Stimulated activated CD4-positive, alpha-beta T cell treated with anti-CD3 and anti-CD28 coated beads, Interleukin-4, amount 100 ng/mL, for 48 hours (primary cell): ENCODE measurements around the gene TGM6.

Source experiments
- DNase-seq, 2 donors: peaks; one replicate each; pipeline ENCODE4 v3.0.0-alpha.2; 2020; ENCODE audit warnings: low read depth in 2 of 2

Gene TGM6

DNA sequence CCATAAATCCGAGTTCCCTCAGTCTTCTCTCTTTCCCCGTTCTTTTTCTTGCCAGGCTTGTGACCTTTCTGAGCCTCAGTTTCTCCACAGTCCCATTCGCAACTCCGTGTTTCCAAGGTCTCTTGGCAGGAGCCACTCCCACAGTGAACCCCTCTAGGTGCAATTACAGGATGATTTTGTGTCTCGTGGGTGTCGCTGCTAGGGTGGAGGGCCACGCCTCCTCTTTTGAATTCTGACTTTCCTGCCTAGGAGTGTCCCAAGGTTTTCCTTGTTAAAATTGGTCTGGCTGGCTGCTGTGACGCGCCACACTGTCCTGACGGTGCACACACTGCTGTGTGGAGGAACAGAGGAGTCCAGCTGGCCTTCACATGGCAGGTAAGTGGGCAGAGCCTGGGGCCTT lies at the start of gene TGM6:
TSS of gene TGM6 (plus strand) at position 301 of the 400 bp plus-strand sequence. CDS start at position 369, 68 bp downstream.
- no peak for DNase-seq

DNA sequence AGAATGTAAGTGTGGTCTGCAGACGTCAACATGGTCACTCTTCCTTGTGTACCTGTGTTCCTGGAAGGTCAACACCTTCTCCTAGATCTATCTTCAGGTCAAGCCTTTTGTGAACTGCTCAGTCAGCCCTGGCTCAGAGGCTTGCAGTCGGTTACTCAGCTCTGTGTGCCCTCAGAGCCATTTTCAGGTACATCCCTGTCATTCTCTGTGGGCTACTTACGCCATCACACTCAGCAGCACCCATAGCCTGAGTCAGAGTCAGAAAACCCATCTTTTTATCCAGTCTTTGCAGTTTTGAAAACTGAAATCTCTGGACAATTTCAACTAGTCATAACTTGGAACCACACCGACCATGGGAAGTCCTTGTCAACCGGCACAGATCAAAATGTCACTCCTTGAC lies 49.6 kb upstream of the TGM6 start:
- DNase-seq: no peak

DNA sequence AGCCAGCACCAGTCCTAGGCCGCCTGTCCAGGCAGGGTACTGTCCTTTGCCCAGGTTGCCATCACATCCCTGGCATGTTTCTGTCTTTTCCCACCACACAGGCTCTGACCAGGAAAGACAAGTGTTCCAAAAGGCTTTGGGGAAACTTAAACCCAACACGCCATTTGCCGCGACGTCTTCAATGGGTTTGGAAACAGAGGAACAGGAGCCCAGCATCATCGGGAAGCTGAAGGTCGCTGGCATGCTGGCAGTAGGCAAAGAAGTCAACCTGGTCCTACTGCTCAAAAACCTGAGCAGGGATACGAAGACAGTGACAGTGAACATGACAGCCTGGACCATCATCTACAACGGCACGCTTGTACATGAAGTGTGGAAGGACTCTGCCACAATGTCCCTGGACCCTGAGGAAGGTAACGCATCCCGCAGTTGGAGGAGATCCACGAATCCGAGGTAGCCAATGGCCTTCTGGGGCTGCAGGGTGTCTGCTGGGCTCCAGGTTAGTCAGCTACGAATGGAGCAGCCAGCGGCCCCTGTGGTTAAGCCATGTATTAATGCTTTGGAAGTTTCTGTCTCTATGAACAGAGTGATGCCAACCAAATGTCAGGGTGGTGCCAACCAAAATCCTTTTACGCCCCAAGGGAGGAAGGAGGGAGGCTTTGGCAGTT lies 48.7 kb upstream of the TGM6 start:
- DNase-seq: no peak

DNA sequence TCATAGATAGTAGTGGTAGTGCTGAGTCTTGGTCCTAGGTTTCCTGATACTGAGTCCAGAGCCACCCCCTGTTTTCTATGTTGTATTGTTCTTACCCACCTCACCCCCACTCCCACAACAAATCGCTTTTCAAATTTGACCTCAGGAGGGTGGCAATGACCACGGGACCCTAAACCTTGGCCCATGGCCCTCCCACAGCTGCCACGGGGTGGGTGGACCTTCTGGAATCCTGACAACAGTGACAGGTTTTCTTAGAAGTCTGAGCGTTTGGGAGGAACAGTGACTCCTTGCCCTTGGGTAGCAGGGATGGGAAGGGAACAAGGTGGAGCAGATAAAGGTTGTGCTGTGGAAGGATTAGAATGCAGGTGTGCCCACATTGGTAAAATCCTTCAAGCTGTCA lies 48.0 kb upstream of the TGM6 start:
- no peak for DNase-seq

DNA sequence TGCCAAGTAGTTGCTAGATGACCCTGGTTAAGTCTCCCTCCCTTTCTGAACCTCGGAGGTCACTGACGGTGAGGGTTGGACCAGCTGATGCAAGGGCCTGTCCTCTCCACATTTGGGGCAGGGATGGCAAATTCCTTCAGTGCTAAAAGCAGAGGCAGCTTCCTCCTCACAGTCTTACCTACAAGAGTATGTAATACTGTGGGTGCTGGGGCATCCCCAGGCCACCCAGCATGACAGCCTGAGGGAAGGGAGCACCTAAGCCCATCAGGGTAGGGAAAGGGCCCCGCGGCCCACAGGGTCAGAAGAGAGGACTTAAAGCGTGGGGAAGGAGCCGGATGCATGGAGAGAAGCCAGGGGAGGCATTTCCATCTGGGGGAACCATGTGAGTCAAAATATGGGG lies 46.9 kb upstream of the TGM6 start:
- DNase-seq: no peak

DNA sequence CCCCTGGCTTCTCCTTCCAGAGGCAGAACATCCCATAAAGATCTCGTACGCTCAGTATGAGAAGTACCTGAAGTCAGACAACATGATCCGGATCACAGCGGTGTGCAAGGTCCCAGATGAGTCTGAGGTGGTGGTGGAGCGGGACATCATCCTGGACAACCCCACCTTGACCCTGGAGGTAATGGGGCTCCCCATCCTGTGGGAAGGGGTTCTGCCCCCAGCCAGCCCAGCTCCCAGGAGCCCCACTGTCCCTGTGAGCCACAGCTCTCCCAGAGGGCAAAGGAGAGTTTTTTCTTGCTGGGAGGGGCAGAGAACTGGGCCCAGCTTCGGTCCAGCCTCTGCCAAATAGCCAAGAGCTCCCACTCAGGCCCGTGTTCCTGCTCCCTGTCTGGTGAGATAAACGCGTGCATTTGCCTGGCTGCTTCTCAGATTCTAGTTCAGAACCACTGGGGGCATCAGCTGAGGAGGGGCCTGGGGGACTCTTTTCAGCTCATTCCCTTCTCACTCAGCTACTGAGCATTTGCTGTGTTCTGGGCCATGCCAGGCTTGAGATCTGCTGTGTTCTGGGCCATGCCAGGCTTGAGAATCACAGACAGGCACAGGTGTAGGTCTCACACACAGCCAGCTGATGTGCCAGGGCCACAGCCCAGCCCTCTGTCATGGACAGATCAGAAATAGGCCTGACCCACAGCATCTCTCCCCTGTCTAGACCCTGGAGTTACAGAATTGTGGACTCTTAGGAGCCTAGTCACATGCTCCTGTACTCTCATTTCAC lies 45.4 kb upstream of the TGM6 start:
- no peak for DNase-seq

DNA sequence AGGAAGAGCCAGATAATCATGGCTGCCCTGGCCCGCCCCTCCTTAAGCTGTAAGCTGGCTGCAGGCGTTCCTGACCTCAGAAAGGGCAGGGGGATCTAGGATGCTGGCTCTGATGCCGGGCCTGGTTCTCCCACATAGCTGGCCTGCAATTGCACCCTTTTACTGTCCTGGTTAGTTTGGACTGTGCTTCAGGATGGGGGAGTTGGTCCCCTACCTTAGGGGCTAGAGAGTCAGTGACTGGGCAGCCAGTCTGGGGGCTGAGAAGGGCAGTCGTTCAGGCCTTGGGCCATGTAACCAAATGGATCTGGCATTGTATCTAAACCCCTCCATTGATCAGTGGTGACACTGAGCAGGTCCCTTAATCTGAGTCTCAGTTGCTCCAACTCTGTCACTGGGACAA lies 44.2 kb upstream of the TGM6 start:
- DNase-seq: no peak

DNA sequence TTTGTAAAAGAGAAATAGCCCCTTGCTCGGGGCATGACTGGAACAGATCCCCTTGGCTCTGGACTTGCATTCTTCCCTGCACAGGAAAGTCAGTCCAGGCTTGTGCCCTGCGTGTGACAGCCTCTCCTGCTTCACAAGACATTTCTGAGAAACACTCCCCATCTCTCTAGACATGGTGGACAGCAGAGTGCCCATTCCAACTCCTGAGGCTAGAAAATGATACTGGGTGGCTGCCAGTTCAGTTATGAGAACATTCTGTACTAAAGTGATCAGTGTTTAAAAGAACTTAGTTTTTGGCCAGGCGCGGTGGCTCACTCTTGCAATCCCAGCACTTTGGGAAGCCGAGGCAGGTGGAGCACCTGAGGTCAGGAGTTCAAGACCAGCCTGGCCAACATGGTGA lies 43.6 kb upstream of the TGM6 start:
- no peak for DNase-seq

DNA sequence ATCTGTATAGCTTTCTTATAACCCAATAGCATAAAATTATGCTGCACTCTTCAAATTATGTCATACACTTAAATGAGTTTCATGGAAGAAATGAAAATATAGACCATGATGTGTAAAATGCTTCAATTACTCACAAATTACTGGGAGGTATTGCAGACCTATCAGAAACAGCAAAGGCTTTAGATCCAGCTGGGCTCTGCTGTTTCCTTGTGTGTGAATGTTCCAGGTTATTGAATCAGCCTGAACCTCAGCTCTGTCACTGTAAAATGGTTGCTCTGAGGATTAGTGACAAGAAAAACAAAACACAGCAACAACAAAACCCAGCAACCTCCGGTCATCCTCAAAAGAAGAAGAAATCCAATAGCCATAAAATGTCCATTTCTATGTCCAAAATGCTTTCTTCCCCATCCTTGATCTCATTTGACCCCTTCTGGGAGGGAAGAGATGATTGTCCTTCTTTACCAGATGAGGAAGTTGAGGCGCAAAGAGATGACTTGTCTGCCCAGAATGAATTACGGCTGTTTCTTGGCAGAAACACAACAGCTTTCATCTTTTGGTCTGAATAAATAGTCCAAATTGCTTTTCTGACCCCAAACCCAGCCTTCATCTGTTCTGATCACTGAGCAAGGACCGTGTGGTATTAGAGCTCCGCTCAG lies 42.2 kb upstream of the TGM6 start:
- no peak for DNase-seq

DNA sequence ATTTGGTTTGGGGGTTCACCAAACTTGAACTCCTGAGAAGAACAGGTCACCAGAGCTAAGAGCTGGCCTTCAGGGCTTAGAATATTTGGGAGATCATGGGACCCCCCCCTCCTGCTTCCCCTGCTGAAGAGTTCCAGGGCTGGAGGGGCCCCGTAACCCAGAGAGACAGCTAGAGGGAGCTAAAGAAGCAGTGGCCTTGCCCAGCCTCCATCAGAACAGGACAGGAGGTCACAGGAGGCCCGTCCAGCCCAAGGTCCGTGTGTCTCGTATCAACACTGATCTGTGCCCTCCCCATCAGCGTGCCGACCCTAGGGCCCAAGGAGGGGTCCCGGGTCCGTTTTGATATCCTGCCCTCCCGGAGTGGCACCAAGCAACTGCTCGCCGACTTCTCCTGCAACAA lies 40.6 kb upstream of the TGM6 start:
- DNase-seq: no peak

DNA sequence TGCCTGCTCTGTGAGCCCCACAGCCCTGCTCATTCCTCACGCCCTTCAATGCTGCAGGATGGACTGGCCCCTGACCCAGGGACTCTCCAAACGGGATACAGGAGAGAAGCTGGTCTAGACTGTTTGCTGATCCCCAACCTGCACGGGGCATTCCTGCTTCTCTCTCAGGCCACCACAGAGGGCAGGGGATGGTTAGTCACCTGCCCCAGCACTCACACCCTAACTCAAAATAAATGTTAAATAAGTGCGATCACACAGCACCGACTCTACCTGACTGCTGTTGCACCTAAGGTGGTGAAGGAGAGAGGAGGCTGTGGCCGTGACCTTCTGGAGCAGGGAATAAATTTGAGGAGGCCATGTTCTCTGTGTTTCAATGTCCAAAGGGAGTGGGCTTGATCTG lies 39.9 kb upstream of the TGM6 start:
- no peak for DNase-seq

DNA sequence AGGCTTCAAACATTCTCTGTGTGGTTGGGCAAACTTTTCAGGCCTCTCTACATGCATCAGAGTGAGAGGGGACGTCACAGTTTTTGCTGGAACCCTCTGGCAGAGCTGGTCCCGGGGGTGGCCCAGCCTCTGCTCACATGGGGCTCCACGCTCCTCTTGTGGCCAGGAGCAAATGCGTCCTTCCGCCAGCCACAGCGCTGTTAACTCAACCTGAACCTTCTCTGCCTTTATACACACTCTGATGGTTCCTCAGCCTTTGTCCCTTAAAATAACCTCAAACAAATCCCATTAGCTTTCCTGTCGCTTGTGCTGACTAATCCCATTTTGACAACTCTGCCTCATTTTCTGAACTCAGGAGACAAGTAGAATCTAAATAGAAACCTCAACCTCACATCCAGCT lies 39.4 kb upstream of the TGM6 start:
- DNase-seq: no peak

DNA sequence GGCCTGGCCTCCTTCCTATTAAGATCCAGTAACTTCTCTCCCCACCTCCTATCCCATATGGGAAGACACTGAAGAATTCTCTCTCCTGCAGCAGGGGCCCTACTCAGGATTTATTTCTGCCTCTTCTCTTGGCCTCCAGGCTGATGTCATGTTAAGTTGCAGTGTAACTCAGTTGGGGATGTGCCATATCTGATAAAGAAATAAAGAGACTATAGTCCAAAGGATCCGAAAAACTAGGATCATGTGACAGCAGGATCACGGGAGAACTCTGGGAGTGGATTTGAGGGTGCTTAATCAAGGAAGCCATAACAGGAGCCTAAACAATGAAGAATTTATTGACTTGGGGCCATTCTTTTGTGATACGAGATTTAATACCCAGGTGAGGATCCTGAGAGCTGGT lies 38.5 kb upstream of the TGM6 start:
- no peak for DNase-seq

DNA sequence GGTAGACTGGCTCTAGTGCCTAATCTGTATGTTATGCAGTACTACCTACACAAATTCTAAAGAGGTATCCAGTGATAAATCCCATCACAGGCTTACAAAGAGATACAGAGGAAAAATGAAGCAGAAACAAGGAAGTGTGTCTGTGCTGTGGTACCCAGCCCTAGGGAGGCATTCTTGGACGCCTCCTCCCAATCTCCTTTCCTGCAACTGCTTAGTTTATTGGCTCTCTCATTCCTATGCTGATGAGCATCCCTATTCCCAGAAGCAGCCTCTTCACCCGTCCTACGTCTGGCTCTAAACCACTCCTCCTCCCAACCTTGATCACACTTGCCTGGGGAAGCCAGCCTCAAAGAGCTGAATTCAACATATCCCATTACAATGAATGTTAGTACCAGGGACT lies 34.5 kb upstream of the TGM6 start:
- DNase-seq: no peak

DNA sequence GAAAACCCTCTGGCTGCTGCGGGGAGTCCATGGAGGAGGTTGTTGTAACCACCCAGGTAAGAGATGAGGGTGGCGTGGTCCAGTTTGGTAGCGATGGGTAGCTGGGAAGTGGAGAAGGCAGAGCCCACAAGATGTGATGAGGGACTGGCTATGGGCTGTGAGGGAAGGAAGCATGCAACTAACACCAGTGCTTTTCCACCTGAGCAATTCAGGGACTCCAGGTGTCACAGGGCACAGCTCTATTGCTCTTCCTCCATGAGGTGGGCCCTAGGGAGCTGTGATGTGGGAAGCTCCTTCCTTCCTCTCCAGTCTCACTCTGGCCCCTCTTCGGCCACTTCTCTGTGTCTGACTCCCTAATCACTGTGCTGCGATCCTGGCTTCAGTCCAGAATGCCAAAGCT lies 32.4 kb upstream of the TGM6 start:
- no peak for DNase-seq

DNA sequence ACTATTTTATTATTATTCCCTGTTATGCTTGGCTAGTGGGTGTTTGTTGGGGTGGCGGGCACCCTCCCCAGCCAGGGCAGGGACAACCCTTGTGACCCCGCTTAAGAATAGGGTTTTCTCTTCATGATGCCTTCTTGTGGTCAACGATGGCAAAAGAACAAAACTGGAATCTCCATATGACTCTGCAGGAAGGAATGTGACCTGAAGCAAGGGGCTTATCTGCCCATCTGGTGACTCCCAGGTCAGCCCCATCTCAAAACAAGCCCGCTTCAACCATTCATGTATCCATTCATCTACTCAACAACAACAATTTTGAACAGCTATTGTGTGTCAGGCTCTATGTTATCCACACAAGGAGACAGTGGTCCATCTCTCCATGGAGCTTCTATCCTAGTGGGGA lies 30.9 kb upstream of the TGM6 start:
- no peak for DNase-seq

DNA sequence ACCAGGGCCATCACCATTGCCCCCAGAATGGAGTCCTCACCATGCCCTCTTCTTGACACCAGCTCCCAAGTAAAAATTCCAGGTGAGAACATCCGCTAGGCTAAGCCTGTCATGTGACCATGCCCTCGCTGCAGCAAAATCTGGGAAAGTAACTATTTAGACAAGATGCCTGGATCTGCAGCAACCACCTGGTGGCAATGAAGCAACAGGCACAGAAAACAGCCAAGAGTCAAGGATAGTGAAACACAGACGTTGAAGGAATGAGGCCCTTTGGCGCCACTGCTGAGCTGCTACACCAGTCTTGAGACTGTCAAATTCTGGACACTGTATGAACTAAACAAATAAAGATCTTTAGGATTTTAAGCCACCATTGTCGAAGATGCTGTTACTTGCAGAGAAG lies 30.1 kb upstream of the TGM6 start:
- DNase-seq: no peak

DNA sequence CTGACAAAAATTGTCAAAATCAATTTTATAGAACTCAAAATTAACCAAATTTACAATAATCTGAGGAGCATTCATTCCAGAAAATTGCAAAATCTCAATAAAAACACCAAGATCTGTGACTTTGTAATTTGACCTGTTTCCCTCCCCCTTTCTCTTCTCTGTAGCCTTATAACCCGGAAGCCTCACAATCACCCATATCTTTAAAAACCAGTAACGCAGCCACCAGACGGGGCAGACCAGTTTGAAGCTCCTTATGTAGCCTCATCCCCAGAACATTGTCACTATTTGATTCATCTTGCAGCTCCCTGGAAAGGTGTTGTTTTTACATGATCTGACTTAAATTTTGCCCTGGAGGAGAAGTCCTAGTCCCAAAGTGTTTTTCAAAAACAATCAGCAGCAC lies 27.5 kb upstream of the TGM6 start:
- DNase-seq: no peak

DNA sequence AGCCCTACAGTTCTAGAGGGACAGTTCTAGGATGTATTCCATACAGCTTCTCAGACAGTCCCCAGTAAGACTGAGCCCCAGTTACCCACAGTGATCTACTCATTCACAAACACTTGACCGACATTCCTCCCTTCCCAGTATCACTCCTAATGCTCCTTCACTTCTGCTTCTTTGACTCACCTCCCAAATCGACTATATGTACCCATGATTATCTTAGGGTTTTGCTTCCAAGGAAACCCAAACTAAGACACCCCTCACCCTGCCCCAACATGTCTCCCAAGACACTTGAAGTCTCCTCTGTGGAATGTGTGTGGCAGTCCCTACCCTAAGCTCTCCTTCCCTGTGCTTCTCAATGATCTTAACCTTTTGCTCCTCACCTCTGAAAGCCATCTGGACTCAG lies 23.6 kb upstream of the TGM6 start:
- DNase-seq: no peak

DNA sequence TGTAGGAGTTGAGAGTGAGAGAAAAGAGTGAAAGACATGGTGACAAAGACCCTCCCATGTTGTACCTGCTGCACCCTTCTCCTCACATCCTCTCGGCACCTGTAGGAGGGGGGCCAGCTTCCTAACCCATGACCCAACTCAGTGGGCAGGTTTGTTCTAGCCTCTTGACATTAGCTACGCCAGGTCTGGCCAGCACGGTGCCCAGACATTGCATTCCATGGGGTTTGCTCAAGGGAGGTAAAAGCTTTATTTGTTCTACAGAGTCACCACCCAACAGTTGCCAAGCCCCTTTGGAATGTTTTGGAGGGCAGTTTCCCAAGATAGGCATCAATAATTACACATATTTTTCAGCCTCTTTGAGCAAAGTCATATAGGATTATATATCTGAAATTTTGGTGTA lies 22.7 kb upstream of the TGM6 start:
- no peak for DNase-seq

DNA sequence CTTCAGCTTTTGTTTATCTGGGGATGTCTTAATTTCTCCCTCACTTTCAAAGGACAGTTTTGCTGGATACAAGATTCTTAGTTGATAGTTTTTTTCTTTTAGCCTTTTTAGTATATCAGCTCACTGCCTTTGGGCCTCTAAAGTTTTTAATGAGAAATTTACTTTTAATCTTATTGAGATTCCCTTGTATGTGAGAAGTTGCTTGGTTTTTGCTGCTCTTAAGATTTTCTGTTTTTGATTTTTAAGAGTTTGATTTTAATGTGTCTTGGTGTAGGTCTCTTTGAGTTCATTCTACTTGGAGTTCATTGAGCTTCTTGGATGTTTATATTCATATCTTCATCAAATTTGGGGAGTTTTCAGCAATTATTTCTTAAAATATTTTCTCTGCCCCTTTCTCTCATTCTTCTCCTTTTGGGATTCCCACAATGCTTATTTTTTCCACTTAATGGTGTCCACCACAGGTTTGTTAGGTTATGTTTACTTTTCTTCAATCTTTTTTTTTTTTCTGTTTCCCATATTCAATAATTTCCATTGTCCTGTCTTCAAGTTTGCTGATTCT lies 19.6 kb upstream of the TGM6 start:
- no peak for DNase-seq

DNA sequence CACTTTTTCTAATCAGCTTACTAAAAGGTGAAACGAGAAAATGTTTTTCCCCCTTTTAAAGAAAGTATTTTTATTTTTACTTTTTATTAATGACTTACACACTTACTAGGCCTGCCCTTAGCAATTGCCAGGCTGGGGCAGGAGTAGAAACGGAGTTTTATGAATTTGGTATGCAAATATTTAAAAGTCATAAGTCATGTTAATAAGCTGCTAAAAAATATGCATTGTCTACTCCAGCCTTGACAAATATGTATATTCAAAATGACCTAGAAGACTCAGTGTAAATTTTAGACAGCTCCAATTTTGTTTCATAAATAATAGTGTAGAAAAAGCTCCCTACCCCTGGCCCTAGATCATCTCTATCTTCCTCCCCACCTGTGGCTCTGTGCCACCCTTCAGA lies 17.5 kb upstream of the TGM6 start:
- no peak for DNase-seq

DNA sequence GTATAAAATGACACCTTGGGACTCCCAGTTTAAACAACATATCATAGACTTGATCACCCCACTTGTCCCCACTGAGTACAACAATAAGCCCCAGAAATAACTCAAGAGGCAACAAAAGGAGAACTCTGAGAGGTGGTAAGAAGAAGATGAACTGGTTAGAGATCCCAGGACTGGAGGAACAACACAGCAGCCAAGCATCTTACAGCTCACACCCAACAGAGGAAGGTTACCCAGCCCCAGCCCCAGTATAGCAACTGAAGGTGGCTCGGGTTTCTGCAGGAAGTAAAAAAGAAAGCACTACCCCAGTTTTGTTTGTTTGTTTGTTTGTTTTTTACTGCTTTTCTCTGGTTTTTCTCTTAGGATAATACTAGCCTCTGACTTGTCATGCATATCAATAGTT lies 17.1 kb upstream of the TGM6 start:
- DNase-seq: no peak
